Measurements from ENCODE around the gene NUP153.
"Not testable (repeated sequence)": the region's sequence is repeated elsewhere in the genome, so short reads cannot be mapped to it uniquely, and the experiment has no call there.

The NUP153 gene

DNA sequence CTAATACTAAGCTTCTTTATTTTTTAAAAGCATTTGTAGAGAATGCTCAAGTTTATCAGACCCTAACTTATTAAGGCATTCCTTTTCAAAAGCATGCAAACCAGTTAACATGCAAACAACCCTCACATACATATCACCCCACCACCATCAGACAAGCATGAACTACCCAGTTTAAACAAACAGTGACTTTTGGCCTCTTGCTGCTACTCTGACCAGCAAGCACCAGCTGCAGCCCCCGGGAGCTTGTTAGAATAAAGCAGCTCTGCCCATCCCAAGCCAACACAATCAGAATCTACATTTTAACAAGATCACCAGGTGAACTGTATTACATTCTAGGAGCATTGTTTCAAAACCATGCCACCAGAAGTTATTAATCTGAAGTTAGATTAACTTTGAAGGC, 5.9 kb upstream of the NUP153 start:
- DNase-seq, result no peak

DNA sequence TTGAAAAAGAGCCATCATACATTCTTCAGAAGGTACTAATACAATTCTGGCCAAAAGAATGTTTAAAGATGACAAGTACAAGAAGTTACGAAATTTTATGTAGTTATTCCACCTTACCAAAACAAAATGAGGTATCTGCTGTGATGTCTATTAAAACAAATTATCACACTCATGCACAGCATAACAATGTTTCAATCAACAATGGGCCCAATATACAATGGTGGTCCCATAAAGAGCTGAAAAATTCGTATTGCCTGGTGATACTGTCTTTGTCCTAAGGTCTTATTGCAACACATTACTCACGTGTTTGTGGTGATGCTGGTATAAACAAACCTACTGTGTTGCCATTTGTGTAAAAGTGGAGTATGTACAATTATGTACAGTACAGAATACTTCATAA, 3.6 kb upstream of the NUP153 start:
- no peak for DNase-seq

DNA sequence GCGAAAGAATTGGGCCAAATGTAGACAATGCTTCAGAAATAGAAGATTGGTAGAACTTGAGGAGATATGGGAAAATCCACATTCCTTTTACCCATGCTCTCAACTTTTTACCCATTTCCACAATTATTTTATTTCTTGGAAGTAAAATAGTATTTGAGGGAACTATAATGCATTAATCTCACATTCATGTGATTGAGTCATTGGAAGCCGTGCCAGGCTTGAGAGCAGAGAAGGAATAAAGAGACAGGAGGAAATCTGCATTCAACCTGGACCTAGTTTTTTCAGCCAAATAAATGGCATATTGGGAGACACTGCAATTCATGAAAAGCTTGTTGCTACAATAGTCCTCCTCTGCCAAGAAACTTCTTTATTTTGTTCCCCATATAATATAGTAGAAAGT, 2.8 kb upstream of the NUP153 start:
- no peak for DNase-seq

- not testable (repeated sequence) for DNase-seq
Measured at GRCh38 chr6:17708035-17708434, 1.3 kb upstream of the NUP153 start.

- DNase-seq, result no peak
Measured at GRCh38 chr6:17707371-17707651, 586 bp upstream of the NUP153 start.

DNA sequence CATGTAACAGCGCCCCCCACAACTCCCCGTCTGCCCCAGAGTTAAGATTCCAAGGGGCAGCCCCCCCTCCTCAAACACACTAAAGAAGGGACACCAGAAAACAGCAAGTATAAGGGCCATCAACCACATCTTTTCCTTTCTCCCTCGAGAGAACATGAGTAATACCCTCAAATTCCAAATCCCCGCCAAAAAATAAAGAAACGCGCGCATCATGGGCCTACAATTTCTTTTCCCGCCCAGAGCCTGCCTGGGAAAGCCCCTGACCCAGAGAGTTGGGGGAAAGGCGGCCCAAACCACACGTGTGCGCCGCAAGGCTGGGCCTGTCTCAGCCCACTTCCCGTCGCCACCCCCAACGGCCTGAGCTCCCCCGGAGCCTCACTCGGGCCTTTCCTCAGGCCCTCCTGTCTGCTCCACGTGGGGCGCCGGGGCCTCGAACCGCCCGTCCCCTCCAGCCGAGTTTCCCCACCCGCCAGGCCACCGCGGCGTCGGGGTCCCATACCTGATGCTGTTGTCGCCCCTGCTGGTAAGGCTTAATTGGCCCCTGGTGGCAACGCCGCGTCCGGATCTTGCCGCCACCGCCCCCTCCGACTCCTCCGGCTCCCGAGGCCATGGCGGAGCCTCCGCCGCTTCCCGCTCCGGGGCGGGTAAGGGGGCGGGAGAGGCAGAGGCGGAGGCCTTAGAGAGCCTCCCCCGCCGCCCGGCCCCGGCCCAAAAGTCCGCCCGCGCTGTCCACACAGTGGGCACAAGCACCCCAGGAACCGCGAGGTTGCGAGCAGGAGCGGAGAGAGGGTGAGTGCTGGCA, 746 bp downstream of the NUP153 start:
- peak; percentile 78 for DNase-seq

GRCh38 chr6:17705428-17705777, 1.3 kb downstream of the NUP153 start:
- DNase-seq, result peak; percentile 37

- DNase-seq, result no peak
Measured at GRCh38 chr6:17703256-17703694, 3.5 kb downstream of the NUP153 start.

- no peak for DNase-seq
Measured at GRCh38 chr6:17700421-17701416, 6.0 kb downstream of the NUP153 start.

- DNase-seq, result no peak
Measured at GRCh38 chr6:17691925-17692538, 14.7 kb downstream of the NUP153 start.

GRCh38 chr6:17688481-17688880, 18.2 kb downstream of the NUP153 start:
- DNase-seq, result no peak

- DNase-seq, result no peak
Measured at GRCh38 chr6:17687136-17687535, 19.6 kb downstream of the NUP153 start.

GRCh38 chr6:17684134-17684533, 22.6 kb downstream of the NUP153 start:
- DNase-seq, result no peak

DNA sequence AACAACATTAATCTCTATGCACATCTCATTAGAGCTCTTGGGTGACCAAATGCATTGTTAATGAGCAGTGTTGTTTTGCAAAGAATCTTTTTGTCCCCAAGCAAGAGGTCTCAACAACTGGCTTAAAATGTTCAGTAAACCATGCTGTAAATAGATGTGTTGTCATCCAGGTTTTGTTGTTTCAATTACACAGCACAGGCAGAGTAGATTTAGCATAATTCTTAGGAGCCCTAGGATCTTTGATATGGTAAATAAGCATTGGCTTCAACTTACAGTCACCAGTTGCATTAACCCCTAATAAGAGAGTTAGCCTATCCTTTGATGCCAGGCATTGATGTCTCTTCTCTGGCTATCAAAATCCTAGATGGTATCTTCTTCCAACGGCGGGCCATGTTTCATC, 23.3 kb downstream of the NUP153 start:
- DNase-seq, result no peak

GRCh38 chr6:17679726-17680125, 27.0 kb downstream of the NUP153 start:
- DNase-seq, result no peak

- DNase-seq, result no peak
Measured at GRCh38 chr6:17677602-17678001, 29.1 kb downstream of the NUP153 start.

- DNase-seq, result peak; percentile 14
Measured at GRCh38 chr6:17673543-17674254, 33.0 kb downstream of the NUP153 start.

GRCh38 chr6:17672064-17672718, 34.5 kb downstream of the NUP153 start:
- DNase-seq, result no peak

GRCh38 chr6:17666646-17667045, 40.1 kb downstream of the NUP153 start:
- DNase-seq, result no peak

- no peak for DNase-seq
Measured at GRCh38 chr6:17665132-17665531, 41.6 kb downstream of the NUP153 start.

DNA sequence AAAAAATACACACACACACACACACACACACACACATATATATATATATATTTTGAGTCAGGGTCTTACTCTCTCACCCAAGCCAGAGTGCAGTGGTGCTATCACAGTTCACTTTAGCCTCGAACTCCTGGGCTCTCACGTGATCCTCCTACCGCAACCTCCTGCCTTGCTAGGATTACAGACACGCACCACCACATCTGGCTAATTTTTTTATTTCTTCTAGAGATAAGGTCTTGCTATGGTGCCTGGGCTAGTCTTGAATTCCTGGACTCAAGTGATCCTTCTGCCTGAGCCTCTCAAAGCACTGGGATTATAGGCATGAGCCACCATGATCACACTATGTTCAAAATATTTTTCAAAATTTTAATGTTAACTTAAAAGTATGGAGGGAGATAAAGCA, 43.5 kb downstream of the NUP153 start:
- no peak for DNase-seq

- no peak for DNase-seq
Measured at GRCh38 chr6:17662585-17662984, 44.1 kb downstream of the NUP153 start.

- no peak for DNase-seq
Measured at GRCh38 chr6:17656644-17657043, 50.1 kb downstream of the NUP153 start.

Measured in NCI-H2171 treated with DMSO at 0.1 percent for 48 hours (cell line).